ENCODE measurements around the gene LOXHD1.

GRCh38 chr18:46458472-46458871, 198.5 kb downstream of the LOXHD1 start:
- TF ChIP-seq CTCF (IDR thresholded peaks at IDR 0.05) (no peak), ZFX (IDR thresholded peaks at IDR 0.05; ENCODE audit: borderline replicate concordance) (no peak)
